ENCODE results near the gene PHKA1. TPM values are rescaled to one million over a fixed set of nuclear protein-coding genes. Genes with fewer than 3 reads are reported as not detected.
"Not testable (repeated sequence)": the region's sequence is repeated elsewhere in the genome, so short reads cannot be mapped to it uniquely, and the experiment has no call there.

PHKA1 gene
- total RNA-seq (2021) (10.5 and 13.6 TPM in 2 replicates), Bru-seq, nascent RNA (percentile 61 among the genes with signal in this experiment), BruChase-seq, experiment 1, labeled RNA remaining after a 2-hour chase (percentile 56 among the genes with signal in this experiment), BruChase-seq, experiment 2, labeled RNA remaining after a 6-hour chase (percentile 50 among the genes with signal in this experiment)
- long read RNA-seq, full-length matches to known transcripts, result 11 of 29 reads
- long read RNA-seq, partial matches to known transcripts, result 4 of 29 reads
- long read RNA-seq, other reads (novel, unspliced or antisense), result 14 of 29 reads

DNA sequence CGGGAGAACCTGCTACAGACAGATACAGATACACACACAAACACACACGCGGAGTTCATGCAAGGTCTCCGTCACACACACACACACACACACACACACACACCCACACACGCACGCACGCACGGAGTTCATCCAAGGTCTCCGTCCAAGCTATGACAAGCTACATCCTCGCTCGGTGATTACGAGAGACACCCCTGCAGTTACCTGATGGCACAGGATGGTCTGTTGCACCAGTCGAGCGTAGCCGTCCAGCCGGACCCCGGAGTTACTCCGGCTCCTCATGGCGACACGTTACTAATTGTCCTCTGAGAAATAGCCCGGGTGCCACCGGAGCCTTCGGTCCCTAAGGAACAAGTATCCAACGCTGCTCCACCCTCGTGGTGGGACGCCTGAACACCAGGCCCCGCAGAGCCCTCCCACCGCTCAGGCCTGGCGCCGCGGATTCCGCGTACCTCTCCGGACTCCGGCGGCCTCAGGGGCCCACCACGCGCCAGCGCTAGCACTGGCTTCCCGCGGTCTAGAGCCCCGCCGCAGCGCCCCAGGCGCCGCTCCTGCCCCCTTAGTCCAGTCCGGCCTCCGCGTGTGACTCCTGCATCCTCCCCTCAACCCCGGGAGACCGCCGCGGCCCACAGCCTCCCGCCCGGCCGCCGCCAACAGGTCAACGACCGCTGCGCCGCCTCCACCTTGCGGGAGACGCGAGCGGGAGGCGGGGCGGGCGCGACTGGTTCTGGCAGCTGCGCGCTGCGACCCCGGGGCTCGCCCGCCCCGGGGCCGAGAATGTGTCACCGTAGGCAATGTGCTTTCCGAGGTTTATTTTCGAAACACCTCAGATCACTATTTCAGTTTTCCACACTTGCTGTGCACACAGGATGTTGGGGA lies at the start of gene PHKA1:
Gene PHKA1, minus strand, starts transcription at position 708 of the 879 bp plus-strand sequence. Its CDS starts 426 bp downstream, at position 282.
- H3K27ac ChIP-seq (ENCODE audit: low read depth, low read length, poor library complexity, severe bottlenecking); BruUV-seq (replicated peaks); H3K9me3 ChIP-seq (ENCODE audit: low read depth, low read length, poor library complexity, severe bottlenecking); intact Hi-C loops (cut with micrococcal nuclease; ENCODE audit: unreplicated experiment); H3K4me1 ChIP-seq (ENCODE audit: insufficient read depth, low read length, poor library complexity, severe bottlenecking); H3K36me3 ChIP-seq (ENCODE audit: insufficient read depth, low read length, poor library complexity, severe bottlenecking); POLR2A ChIA-PET (ENCODE audit: low non-redundant PET); H3K27me3 ChIP-seq (replicated peaks; ENCODE audit: insufficient read depth, low read depth, low read length, poor library complexity): not testable (repeated sequence)
- H3K4me3 ChIP-seq (ENCODE audit: low read depth, low read length, poor library complexity, severe bottlenecking), result peak within 1 kb of the TSS; percentile 42
- CTCF ChIA-PET, result interaction anchor here (0.5 kb wide), 1 partner anchor 139 kb away, joined by 3 read pairs; no protein-coding TSS in a partner anchor
- peak; percentile 30 for DNase-seq (ENCODE audit: low spot score)

DNA sequence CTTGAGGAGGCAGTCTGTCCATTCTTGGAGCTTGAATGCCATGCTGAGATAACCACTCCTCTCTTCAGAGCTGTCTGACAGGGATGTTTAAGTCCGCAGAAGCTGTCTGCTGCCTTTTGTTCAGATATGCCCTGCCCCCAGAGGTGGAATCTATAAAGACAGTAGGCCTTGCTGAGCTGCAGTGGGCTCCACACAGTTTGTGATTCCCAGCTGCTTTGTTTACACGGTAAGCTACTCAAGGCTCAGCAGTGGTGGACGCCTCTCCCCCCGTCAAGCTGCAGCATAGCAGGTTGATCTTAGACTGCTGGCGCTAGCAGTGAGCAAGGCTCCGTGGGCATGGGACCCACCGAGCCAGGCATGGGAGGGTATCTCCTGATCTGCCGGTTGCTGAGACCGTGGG lies 46.3 kb upstream of the PHKA1 start:
- DNase-seq (ENCODE audit: low spot score); intact Hi-C loops (cut with micrococcal nuclease; ENCODE audit: unreplicated experiment); H3K4me1 ChIP-seq (ENCODE audit: insufficient read depth, low read length, poor library complexity, severe bottlenecking); H3K4me3 ChIP-seq (ENCODE audit: low read depth, low read length, poor library complexity, severe bottlenecking); H3K9me3 ChIP-seq (ENCODE audit: low read depth, low read length, poor library complexity, severe bottlenecking); H3K27ac ChIP-seq (ENCODE audit: low read depth, low read length, poor library complexity, severe bottlenecking); BruUV-seq (replicated peaks); CTCF ChIA-PET; H3K27me3 ChIP-seq (replicated peaks; ENCODE audit: insufficient read depth, low read depth, low read length, poor library complexity); H3K36me3 ChIP-seq (ENCODE audit: insufficient read depth, low read length, poor library complexity, severe bottlenecking); POLR2A ChIA-PET (ENCODE audit: low non-redundant PET): not testable (repeated sequence)

DNA sequence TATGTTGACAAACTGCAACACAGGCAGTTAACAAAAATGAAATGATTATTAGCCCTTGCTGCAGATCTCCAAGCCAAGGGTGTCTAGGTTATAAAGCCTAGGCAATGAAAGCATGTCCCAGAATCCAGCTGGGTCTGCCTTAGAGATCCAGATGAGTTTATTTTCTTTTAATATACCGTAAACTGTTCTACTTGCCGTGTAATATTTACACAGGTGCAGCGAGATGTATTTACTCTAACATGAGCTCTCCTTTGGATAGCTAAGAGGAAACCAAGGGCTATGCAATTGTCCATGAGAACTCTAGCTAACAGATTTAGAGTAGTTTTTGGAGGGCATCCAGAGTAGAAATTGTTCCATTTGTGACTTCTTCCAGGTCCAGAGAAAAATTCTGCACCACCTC lies 34.4 kb upstream of the PHKA1 start:
- POLR2A ChIA-PET (ENCODE audit: low non-redundant PET); intact Hi-C loops (cut with micrococcal nuclease; ENCODE audit: unreplicated experiment); CTCF ChIA-PET: not testable (repeated sequence)

DNA sequence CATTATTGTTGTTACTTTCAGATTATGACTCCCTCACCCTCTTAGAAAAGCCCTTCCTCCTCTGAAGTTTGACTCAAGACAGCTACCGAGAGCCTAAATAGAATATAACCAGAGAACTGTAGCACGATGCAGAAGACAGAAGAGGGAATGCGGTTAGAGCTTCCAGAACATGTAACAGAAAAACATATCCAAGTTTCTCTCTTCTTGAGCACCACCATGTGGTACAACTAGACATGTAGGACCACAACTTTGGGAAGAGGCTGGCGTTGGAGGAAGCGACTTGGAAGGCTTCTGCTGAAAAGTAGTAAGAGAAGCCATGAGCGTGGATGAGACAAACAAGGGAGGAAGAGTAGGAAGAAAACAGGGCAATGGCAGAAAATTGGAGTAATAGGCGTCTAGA lies 31.4 kb upstream of the PHKA1 start:
- POLR2A ChIA-PET (ENCODE audit: low non-redundant PET); CTCF ChIA-PET; H3K27ac ChIP-seq (ENCODE audit: low read depth, low read length, poor library complexity, severe bottlenecking); H3K9me3 ChIP-seq (ENCODE audit: low read depth, low read length, poor library complexity, severe bottlenecking); H3K4me1 ChIP-seq (ENCODE audit: insufficient read depth, low read length, poor library complexity, severe bottlenecking); H3K27me3 ChIP-seq (replicated peaks; ENCODE audit: insufficient read depth, low read depth, low read length, poor library complexity); H3K36me3 ChIP-seq (ENCODE audit: insufficient read depth, low read length, poor library complexity, severe bottlenecking); BruUV-seq (replicated peaks); H3K4me3 ChIP-seq (ENCODE audit: low read depth, low read length, poor library complexity, severe bottlenecking); intact Hi-C loops (cut with micrococcal nuclease; ENCODE audit: unreplicated experiment); DNase-seq (ENCODE audit: low spot score): not testable (repeated sequence)

More for the DNA sequence above, 34.4 kb upstream of the PHKA1 start:
- H3K9me3 ChIP-seq (ENCODE audit: low read depth, low read length, poor library complexity, severe bottlenecking); H3K4me1 ChIP-seq (ENCODE audit: insufficient read depth, low read length, poor library complexity, severe bottlenecking); BruUV-seq (replicated peaks); DNase-seq (ENCODE audit: low spot score); H3K4me3 ChIP-seq (ENCODE audit: low read depth, low read length, poor library complexity, severe bottlenecking); H3K36me3 ChIP-seq (ENCODE audit: insufficient read depth, low read length, poor library complexity, severe bottlenecking); H3K27ac ChIP-seq (ENCODE audit: low read depth, low read length, poor library complexity, severe bottlenecking); H3K27me3 ChIP-seq (replicated peaks; ENCODE audit: insufficient read depth, low read depth, low read length, poor library complexity): not testable (repeated sequence)

DNA sequence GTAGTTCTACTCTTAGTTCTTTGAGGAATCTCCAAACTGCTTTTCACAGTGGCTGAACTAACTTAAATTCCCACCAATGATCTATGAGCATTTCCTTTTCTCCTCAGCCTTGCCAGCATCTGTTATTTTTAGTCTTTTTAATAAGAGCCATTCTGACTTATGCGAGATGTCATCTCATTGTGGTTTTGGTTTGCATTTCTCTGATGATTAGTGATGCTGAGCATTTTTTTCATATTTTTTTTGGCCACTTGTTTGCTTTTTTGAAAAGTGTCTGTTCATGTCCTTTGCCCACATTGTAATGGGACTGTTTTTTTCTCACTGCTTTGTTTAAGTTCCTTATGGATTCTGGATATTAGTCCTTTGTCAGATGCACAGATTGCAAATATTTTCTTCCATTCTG lies 21.5 kb upstream of the PHKA1 start:
- H3K9me3 ChIP-seq (ENCODE audit: low read depth, low read length, poor library complexity, severe bottlenecking), result no peaks in the 10 kb centered on the region
- ChIA-PET POLR2A (ENCODE audit: low non-redundant PET) (no interaction called here), CTCF (no interaction called here)
- no peak overlapping the region for H3K4me3 ChIP-seq (ENCODE audit: low read depth, low read length, poor library complexity, severe bottlenecking)
- DNase-seq (ENCODE audit: low spot score), result no peak
- intact Hi-C loops (cut with micrococcal nuclease; ENCODE audit: unreplicated experiment), result no loop called here
- no peak overlapping the region for H3K27ac ChIP-seq (ENCODE audit: low read depth, low read length, poor library complexity, severe bottlenecking)
- H3K4me1 ChIP-seq (ENCODE audit: insufficient read depth, low read length, poor library complexity, severe bottlenecking), result no peaks in the 10 kb centered on the region
- no peaks in the 10 kb centered on the region for H3K36me3 ChIP-seq (ENCODE audit: insufficient read depth, low read length, poor library complexity, severe bottlenecking)
- H3K27me3 ChIP-seq (replicated peaks; ENCODE audit: insufficient read depth, low read depth, low read length, poor library complexity), result no peaks in the 10 kb centered on the region
- no TSS peak for BruUV-seq (replicated peaks)
- no peak for TF ChIP-seq EZH2 (IDR thresholded peaks at IDR 0.05; ENCODE audit: borderline replicate concordance, low read depth, low read length, poor library complexity, severe bottlenecking)
- TF ChIP-seq, protein P1, sequence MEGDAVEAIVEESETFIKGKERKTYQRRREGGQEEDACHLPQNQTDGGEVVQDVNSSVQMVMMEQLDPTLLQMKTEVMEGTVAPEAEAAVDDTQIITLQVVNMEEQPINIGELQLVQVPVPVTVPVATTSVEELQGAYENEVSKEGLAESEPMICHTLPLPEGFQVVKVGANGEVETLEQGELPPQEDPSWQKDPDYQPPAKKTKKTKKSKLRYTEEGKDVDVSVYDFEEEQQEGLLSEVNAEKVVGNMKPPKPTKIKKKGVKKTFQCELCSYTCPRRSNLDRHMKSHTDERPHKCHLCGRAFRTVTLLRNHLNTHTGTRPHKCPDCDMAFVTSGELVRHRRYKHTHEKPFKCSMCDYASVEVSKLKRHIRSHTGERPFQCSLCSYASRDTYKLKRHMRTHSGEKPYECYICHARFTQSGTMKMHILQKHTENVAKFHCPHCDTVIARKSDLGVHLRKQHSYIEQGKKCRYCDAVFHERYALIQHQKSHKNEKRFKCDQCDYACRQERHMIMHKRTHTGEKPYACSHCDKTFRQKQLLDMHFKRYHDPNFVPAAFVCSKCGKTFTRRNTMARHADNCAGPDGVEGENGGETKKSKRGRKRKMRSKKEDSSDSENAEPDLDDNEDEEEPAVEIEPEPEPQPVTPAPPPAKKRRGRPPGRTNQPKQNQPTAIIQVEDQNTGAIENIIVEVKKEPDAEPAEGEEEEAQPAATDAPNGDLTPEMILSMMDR (conservative IDR thresholded peaks at IDR 0.05; ENCODE audit: low read depth, low read length), result no peak

DNA sequence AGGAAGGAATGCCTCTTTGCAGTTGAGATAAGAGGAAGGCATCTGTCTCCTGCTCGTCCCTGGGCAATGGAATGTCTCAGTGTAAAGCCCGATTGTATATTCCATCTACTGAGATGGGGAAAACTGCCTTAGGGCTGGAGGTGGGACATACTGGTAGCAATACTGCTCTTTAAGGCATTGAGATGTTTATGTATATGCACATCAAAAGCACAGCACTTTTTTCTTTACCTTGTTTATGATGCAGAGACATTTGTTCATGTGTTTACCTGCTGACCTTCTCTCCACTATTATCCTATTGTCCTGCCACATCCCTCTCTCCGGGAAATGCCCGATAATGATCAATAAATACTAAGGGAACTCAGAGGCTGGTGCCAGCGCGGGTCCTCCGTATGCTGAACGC lies 19.5 kb upstream of the PHKA1 start:
- H3K27ac ChIP-seq (ENCODE audit: low read depth, low read length, poor library complexity, severe bottlenecking); CTCF ChIA-PET; BruUV-seq (replicated peaks); DNase-seq (ENCODE audit: low spot score); intact Hi-C loops (cut with micrococcal nuclease; ENCODE audit: unreplicated experiment); H3K9me3 ChIP-seq (ENCODE audit: low read depth, low read length, poor library complexity, severe bottlenecking); H3K4me3 ChIP-seq (ENCODE audit: low read depth, low read length, poor library complexity, severe bottlenecking); H3K27me3 ChIP-seq (replicated peaks; ENCODE audit: insufficient read depth, low read depth, low read length, poor library complexity); H3K4me1 ChIP-seq (ENCODE audit: insufficient read depth, low read length, poor library complexity, severe bottlenecking); H3K36me3 ChIP-seq (ENCODE audit: insufficient read depth, low read length, poor library complexity, severe bottlenecking); POLR2A ChIA-PET (ENCODE audit: low non-redundant PET): not testable (repeated sequence)

Data from A673 (cell line).